Posterior vena cava (tissue), 2 donors: ENCODE data around the gene BCO1. TPM values are rescaled to one million over a fixed set of nuclear protein-coding genes. Genes with fewer than 3 reads are reported as not detected.

ENCODE experiments used
- total RNA-seq, 2 donors: library from RNA; stranded (reverse); fragmentation: NEBNext Ultra II Directional; extraction: Animal tissue kit (Norgen Biotek cat#: 25700); gene quantifications; one replicate each; pipeline ENCODE4 v1.2.1, GENCODE V29; 2021
- donor health status: DM: yes; HTN: yes; CAD: no.
- donor health status: DM: yes; HTN: yes; CAD: no.

BCO1 gene
- total RNA-seq, 2 donors from 2014 or later, result not detected

Other genes starting within 250 kb of the BCO1 start
- gene CMC2, start 231.8 kb upstream of the BCO1 start, total RNA-seq, result 10 to 100 TPM; 34.8 to 46.1 TPM
- gene CENPN, start 231.5 kb upstream of the BCO1 start, total RNA-seq, result 1 to 10 TPM; 4.2 to 6.4 TPM
- gene ATMIN, start 202.8 kb upstream of the BCO1 start, total RNA-seq, result 10 to 100 TPM; 24.8 to 27.3 TPM
- gene C16orf46, start 161.5 kb upstream of the BCO1 start, total RNA-seq, result under 1 TPM in 1 of 2 donors, not detected in 1; 0.57 TPM
- 10 to 100 TPM; 22.0 to 22.5 TPM for gene GCSH, start 142.3 kb upstream of the BCO1 start, total RNA-seq
- gene GAN, start 76.3 kb downstream of the BCO1 start, total RNA-seq, result 10 to 100 TPM in 1 of 2 donors, 1 to 10 TPM in 1; 7.8 to 12.4 TPM
- 10 to 100 TPM; 38.2 to 45.2 TPM for gene CMIP, start 206.1 kb downstream of the BCO1 start, total RNA-seq